D721Med (cell line): ENCODE results near the gene PDE6A.
A peak's percentile ranks its signal among the peaks of the same experiment; 100 is the strongest.

Experiments used
- DNase-seq: peaks from one replicate; pipeline ENCODE4 v3.0.0; 2011; ENCODE audit warnings: low spot score; ENCODE audit not compliant: insufficient read length
- FAIRE-seq: peaks from 2 replicates; lab custom pipeline; 2011; peaks lifted over from hg19 to GRCh38; lab: Jason Lieb, UNC
- CTCF ChIP-seq: IDR thresholded peaks from 2 replicates; pipeline ENCODE4 v1.5.1; 2012; ENCODE audit warnings: mild to moderate bottlenecking, control low read depth; ENCODE audit not compliant: insufficient read depth; ENCODE audit errors: missing control alignments

PDE6A gene

GRCh38 chr5:149845601-149846000, 99.0 kb downstream of the PDE6A start:
- FAIRE-seq (no peak), DNase-seq (no peak)
- no peak for TF ChIP-seq CTCF

- no peak for TF ChIP-seq CTCF
- DNase-seq (no peak), FAIRE-seq (no peak)
These were observed 102.5 kb downstream of the PDE6A start for GRCh38 chr5:149841851-149842793.

- no peak for FAIRE-seq
- DNase-seq = no peak
- TF ChIP-seq CTCF = no peak
These were observed 104.3 kb downstream of the PDE6A start for GRCh38 chr5:149840226-149840825.

GRCh38 chr5:149839761-149840160, 104.8 kb downstream of the PDE6A start:
- DNase-seq (no peak), FAIRE-seq (no peak)
- TF ChIP-seq CTCF = no peak

- DNase-seq (no peak), FAIRE-seq (no peak)
- TF ChIP-seq CTCF = no peak
These were observed 105.5 kb downstream of the PDE6A start for GRCh38 chr5:149838881-149839739.

- no peak for FAIRE-seq
- TF ChIP-seq CTCF = peak; percentile 84
- peak; percentile 92 for DNase-seq
These were observed 106.8 kb downstream of the PDE6A start for GRCh38 chr5:149837680-149838269.
